ENCODE results near the gene DCP1B. TPM values are rescaled to one million over a fixed set of nuclear protein-coding genes. Genes with fewer than 3 reads are reported as not detected.

Gene DCP1B
- total and polyA plus RNA-seq, 2 donors from 2014 or later: 11.3 to 15.0 TPM

DNA sequence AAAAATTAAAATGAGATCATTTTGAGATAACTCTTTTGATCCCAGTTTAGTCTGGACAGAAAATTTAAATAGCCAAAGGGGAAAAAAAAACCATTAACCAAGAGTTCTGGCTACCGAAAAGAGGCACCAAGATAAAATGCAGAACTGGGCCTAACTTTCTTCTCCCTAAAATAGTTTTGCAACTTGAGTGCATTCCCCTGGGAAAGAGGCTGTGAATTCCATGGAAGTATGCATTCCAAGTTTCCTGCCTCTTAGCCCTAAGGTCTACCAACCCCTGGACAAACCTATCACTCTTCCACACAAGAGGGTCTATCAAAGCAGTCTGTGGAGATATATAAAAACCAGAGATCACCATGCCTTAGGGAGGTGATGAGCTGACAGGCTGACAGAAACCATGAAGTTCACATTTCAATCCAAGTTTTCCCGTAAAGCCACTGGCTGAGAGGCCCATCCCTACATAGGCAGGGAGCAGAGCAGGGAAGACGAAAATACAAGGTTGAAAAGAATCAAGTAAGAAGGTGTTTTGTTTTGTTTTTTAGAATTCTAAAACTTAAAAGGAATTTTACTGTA, 33.8 kb downstream of the DCP1B start:
- Histone ChIP-seq H3K27me3 (ENCODE audit: control insufficient read depth, insufficient read depth, low read length) (no peaks in the 10 kb centered on the region), H3K4me1 (ENCODE audit: control insufficient read depth in 2 of 3, insufficient read depth in 2 of 3, low read depth in 1 of 3, low read length in 3 of 3) (peaks cover 0 to 5% (median 0%) of the 10 kb centered on the region in 3 donors), H3K36me3 (ENCODE audit: control insufficient read depth in 2 of 3, insufficient read depth in 3 of 3, low read length in 3 of 3) (peaks cover 0 to 11% (median 8%) of the 10 kb centered on the region in 3 donors), H3K4me3 (ENCODE audit: low read length in 3 of 3) (no peak overlapping the region), H3K27ac (ENCODE audit: low read depth in 2 of 2, low read length in 2 of 2) (no peak overlapping the region), H3K9me3 (ENCODE audit: control insufficient read depth in 2 of 3, insufficient read depth in 1 of 3, low read length in 3 of 3) (no peaks in the 10 kb centered on the region), H3K9ac (ENCODE audit: low read length in 3 of 3) (no peak overlapping the region)
- TF ChIP-seq, protein P1, sequence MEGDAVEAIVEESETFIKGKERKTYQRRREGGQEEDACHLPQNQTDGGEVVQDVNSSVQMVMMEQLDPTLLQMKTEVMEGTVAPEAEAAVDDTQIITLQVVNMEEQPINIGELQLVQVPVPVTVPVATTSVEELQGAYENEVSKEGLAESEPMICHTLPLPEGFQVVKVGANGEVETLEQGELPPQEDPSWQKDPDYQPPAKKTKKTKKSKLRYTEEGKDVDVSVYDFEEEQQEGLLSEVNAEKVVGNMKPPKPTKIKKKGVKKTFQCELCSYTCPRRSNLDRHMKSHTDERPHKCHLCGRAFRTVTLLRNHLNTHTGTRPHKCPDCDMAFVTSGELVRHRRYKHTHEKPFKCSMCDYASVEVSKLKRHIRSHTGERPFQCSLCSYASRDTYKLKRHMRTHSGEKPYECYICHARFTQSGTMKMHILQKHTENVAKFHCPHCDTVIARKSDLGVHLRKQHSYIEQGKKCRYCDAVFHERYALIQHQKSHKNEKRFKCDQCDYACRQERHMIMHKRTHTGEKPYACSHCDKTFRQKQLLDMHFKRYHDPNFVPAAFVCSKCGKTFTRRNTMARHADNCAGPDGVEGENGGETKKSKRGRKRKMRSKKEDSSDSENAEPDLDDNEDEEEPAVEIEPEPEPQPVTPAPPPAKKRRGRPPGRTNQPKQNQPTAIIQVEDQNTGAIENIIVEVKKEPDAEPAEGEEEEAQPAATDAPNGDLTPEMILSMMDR (IDR thresholded peaks at IDR 0.05; ENCODE audit: borderline replicate concordance, extremely low read depth, insufficient read depth): no peak
- DNase-seq (no peak), FAIRE-seq (no peak)
- intact Hi-C loops (cut with DNase I): no loop called here

DNA sequence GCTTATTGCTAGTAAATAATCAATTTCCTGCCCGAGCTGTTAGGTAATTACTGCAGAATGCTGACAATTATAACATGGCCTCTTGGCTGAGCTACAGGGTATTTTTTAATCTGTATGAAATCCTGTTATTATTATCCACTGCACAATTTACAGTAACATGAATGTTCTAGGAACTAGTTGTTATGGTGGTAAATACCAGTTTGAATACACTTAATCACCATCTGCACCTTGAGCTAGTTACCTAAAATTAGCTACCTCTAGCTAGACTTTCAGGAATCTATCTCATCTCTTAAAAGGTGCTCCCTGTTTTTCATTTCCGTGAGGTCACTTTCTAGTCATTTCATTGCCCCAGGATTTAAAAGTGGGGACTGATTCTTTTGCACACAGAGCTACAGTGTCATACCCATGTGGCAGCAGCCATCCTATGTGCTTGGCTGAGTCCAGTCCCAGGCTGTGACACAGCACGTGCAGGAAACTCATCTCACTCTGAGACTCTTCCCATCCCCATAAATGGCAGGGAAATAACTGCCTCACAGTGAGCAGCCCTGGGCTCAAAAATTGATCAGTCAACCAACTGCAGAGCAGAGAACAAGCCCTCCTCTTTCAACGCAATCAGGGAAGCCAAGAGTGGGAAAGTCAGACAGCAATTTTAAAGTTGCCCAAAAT, 37.6 kb downstream of the DCP1B start:
- Histone ChIP-seq H3K4me3 (ENCODE audit: low read length in 3 of 3) (no peak overlapping the region), H3K4me1 (ENCODE audit: control insufficient read depth in 2 of 3, insufficient read depth in 2 of 3, low read depth in 1 of 3, low read length in 3 of 3) (no peaks in the 10 kb centered on the region), H3K9me3 (ENCODE audit: control insufficient read depth in 2 of 3, insufficient read depth in 1 of 3, low read length in 3 of 3) (no peaks in the 10 kb centered on the region), H3K36me3 (ENCODE audit: control insufficient read depth in 2 of 3, insufficient read depth in 3 of 3, low read length in 3 of 3) (peaks cover 0 to 18% (median 14%) of the 10 kb centered on the region in 3 donors), H3K27me3 (ENCODE audit: control insufficient read depth, insufficient read depth, low read length) (no peaks in the 10 kb centered on the region), H3K9ac (ENCODE audit: low read length in 3 of 3) (no peak overlapping the region), H3K27ac (ENCODE audit: low read depth in 2 of 2, low read length in 2 of 2) (no peak overlapping the region)
- intact Hi-C loops (cut with DNase I): no loop called here
- FAIRE-seq: no peak
- TF ChIP-seq, protein P1 (IDR thresholded peaks at IDR 0.05; ENCODE audit: borderline replicate concordance, extremely low read depth, insufficient read depth): no peak
- DNase-seq: peak in 1 of 5 donors; percentile 18

GRCh38 chr12:1965916-1966315, 38.3 kb downstream of the DCP1B start:
- peaks cover 0 to 18% (median 14%) of the 10 kb centered on the region in 3 donors for H3K36me3 ChIP-seq (ENCODE audit: control insufficient read depth in 2 of 3, insufficient read depth in 3 of 3, low read length in 3 of 3)
- no peak overlapping the region for H3K9ac ChIP-seq (ENCODE audit: low read length in 3 of 3)
- no peak overlapping the region for H3K4me3 ChIP-seq (ENCODE audit: low read length in 3 of 3)
- FAIRE-seq (no peak), DNase-seq (peak in 1 of 5 donors; percentile 35)
- TF ChIP-seq, protein P1 (IDR thresholded peaks at IDR 0.05; ENCODE audit: borderline replicate concordance, extremely low read depth, insufficient read depth): no peak
- H3K4me1 ChIP-seq (ENCODE audit: control insufficient read depth in 2 of 3, insufficient read depth in 2 of 3, low read depth in 1 of 3, low read length in 3 of 3): no peaks in the 10 kb centered on the region
- intact Hi-C loops (cut with DNase I): no loop called here
- H3K27me3 ChIP-seq (ENCODE audit: control insufficient read depth, insufficient read depth, low read length): no peaks in the 10 kb centered on the region
- no peak overlapping the region for H3K27ac ChIP-seq (ENCODE audit: low read depth in 2 of 2, low read length in 2 of 2)
- H3K9me3 ChIP-seq (ENCODE audit: control insufficient read depth in 2 of 3, insufficient read depth in 1 of 3, low read length in 3 of 3): no peaks in the 10 kb centered on the region
